Placental epithelial cell (primary cell): ENCODE data around the gene ATR. TPM values are rescaled to one million over a fixed set of nuclear protein-coding genes. Genes with fewer than 3 reads are reported as not detected.

ENCODE experiments used
- small RNA-seq: library from RNA; depleted of rRNA; stranded (forward); fragments of <200 nt; gene quantifications from one replicate; pipeline ENCODE3, GENCODE V24; 2012
- total RNA-seq: library from RNA; depleted of rRNA; stranded (reverse); fragments of >200 nt; gene quantifications from 2 replicates; pipeline ENCODE4 v1.2.3, GENCODE V29; 2012

ATR gene
- 16.5 and 18.7 TPM in 2 replicates for total RNA-seq

DNA sequence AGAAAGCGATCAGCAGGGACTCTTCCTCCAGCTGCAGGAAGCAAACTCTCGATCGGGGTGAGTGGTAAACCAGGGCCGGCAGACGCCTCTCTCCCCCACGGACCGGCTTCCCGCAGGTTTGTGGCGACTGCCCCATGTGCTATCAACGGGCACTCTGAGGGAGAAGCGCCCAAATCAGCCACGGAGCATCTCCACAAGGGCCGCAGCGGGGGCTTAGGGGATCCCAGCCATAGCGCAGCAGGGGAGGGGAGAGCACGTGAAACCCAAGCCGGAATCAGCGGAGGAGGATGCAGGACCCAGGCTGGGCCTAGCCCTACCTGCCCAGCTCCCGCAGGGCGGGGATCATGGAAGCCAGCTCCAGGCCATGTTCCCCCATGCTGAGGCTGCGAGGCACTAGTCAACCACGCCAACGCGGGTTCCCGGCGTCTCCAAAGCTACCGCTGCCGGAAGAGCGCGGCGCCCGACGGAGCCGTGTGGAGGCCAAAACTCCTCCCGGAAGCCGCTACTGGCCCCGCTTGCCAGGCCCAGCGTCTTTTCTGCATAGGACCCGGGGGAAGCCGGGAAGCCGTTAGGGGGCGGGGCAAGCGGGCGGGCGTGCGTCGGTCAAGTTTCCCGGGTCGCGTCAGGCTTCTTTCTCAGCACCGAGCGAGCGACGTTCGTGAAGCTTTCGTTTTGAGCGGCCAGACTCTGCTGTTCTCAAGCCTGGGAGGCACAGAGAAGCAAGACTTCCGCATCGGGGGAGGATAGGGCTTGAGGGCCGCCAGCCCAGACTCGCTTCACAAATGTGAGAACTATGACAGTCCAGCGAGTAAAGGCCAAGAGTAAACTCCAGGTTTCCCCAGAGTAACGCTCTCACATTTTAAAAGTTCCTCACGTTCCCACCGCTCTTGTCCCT, at the start of gene ATR:
Gene ATR (minus strand): TSS at position 405 of the 895 bp plus-strand sequence. CDS start 29 bp downstream, at position 376.

DNA sequence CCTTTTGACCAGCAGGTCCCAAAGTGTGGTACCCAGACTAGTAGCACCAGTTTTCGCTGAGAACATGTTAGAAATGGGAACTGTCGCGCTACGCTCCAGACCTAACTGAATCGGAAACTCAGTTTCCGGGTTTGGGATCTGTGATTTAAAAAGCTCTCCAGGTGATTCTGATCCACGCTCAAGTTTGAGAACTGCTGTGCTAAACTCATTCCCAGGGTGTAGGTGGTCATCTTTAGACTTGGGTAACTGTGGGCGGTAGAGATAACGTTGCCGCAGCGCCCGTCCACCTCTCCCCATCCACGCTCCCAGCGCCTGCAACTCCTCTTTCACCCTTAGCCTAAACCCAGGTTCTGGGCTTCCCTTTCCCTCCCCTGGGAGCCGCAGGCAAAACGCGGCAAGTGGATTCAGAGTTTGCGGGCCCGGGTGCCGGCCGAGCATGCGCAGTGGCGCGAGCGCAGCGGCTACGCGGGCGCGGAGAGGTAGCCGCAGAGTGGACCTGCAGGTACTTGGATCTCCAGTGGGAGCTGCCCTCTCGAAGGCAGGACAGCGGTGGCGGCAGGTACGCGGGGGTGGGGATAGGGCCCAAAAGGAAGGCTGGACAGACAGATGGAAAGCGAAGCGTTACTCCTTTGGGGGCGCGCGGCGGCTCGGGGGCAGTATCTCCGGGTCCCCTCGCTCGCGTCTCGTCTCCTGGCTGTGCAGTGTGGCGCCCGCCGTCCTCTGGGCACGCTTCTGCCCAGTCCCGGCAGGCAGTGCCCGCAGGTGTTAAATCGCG, 17.6 kb upstream of the ATR start, which contains the start of gene PLS1:
Gene PLS1 (plus strand): TSS at position 443 of the 775 bp plus-strand sequence. CDS start 67,845 bp downstream, outside the sequence.

DNA sequence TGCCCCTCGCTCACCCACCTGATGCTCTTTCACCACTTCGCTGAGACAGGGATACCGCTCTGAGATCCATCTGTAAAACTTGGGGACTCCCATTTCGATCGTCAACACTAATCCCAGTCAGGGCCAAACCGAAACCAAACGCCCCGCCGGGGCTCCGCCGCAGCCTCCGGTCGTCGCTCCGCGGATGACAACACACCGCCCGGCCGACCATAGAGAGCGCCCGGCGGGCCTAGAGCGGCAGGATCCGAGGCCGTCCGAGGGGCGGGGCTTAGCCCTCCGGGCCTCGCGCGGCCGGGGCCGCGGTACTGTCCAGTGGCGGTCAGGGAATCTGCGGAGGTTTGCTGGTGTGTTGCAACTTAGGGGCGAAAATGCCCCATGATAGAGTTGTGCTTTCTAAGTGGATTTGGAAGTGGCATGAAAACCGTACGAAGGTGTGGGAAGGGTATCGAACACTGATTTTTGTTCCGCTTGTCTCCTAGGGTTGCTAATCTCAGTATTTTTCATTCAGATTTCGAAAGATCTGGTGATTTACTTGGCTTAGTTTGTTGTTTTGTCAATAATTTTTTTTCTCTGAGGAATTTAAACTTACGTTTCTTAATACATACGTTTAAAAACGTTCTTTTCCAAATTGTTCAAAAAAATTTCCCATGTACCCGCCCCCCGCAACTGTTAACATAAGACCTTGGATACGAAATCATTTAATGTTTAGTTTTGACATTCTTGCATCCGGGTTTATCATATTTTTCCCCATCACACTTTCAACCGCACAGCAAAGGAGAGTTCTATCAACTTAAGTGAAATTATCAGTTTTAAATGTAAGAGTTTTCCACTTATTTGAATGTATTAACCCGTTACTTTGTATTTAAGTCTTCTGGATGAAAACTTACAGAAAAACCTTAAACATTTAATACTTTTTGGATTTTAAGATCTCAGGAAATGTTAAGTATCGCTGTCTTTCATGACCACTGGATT, 130.4 kb downstream of the ATR start, which contains the start of gene XRN1:
Gene XRN1 (minus strand): TSS at position 186 of the 972 bp plus-strand sequence. CDS start 93 bp downstream, at position 93.

Small RNAs within 50 kb of the gene (small RNA-seq; reads per million reads assigned to genes)
- 0.55 reads per million, percentile 31 among the genes with 10 or more reads in this experiment for gene RNA5SP143
- gene RNU1-100P, result 0.12 reads per million
- gene RNU6-1294P, result not detected

Other genes starting within 250 kb of the ATR start
- 30.7 and 50.3 TPM in 2 replicates for gene XRN1, start 130.7 kb downstream of the ATR start, total RNA-seq
- 0.76 TPM in 1 of 2 replicates, not detected in the other for gene PLS1, start 17.7 kb upstream of the ATR start, total RNA-seq
- gene TRPC1, start 145.3 kb upstream of the ATR start, total RNA-seq, result 8.7 and 23.6 TPM in 2 replicates